Brain microvascular endothelial cell (primary cell): ENCODE measurements around the gene ZNRF3.

ENCODE experiments used
- DNase-seq: peaks from one replicate; pipeline ENCODE4 v3.0.0-alpha.2; 2020
- H3K27ac ChIP-seq: fragments of 250-450 bp; sonication (Bioruptor Pico); 2 replicates; pipeline ENCODE4 v1.5.1; 2020; ENCODE audit warnings: mild to moderate bottlenecking, moderate library complexity
- H3K27me3 ChIP-seq: fragments of 250-450 bp; sonication (Bioruptor Pico); replicated peaks from 2 replicates; pipeline ENCODE4 v1.5.1; 2020; ENCODE audit warnings: mild to moderate bottlenecking
- H3K36me3 ChIP-seq: fragments of 250-450 bp; sonication (Bioruptor Pico); replicated peaks from 2 replicates; pipeline ENCODE4 v1.5.1; 2020; ENCODE audit warnings: mild to moderate bottlenecking
- H3K4me3 ChIP-seq: 2 replicates; pipeline ENCODE4 v1.5.1; 2011; ENCODE audit warnings: low read depth, mild to moderate bottlenecking, control low read depth, low read length, moderate library complexity
- in situ Hi-C: cut with HindIII; loops from 2 replicates; pipeline ENCODE4 v1.10.0; 2017; ENCODE audit warnings: low sequenced_read_pairs, low pct_ligation_motif_present
- TF ChIP-seq, protein P1 (sequence below): IDR thresholded peaks from 2 replicates; pipeline ENCODE4 v1.5.1; 2011; ENCODE audit warnings: low read depth, mild to moderate bottlenecking, moderate library complexity, low read length, control low read depth, inconsistent platforms; ENCODE audit errors: missing control alignments

The ZNRF3 gene

DNA sequence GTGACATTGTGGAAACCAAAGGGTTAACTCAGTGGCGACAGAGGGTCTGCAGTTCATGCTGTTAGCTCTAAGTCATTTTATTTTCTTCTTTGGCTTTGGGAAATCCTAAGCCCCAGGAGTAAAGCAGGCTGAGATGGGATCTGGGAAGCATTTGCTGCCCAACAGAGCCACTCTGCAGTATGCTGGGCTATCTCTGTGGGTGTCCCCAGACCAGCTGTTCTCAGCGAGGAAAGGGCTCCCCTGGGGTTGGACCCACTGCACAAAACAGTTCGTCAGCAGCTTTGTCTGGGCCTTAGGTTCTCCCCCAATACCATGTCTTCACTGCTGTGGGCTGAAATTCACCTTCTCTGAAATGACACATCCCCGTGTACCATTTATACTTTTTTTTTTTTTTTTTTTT lies 223.5 kb downstream of the ZNRF3 start:
- no peak overlapping the region for H3K4me3 ChIP-seq

More for the DNA sequence above, 223.5 kb downstream of the ZNRF3 start:
- TF ChIP-seq, protein P1, sequence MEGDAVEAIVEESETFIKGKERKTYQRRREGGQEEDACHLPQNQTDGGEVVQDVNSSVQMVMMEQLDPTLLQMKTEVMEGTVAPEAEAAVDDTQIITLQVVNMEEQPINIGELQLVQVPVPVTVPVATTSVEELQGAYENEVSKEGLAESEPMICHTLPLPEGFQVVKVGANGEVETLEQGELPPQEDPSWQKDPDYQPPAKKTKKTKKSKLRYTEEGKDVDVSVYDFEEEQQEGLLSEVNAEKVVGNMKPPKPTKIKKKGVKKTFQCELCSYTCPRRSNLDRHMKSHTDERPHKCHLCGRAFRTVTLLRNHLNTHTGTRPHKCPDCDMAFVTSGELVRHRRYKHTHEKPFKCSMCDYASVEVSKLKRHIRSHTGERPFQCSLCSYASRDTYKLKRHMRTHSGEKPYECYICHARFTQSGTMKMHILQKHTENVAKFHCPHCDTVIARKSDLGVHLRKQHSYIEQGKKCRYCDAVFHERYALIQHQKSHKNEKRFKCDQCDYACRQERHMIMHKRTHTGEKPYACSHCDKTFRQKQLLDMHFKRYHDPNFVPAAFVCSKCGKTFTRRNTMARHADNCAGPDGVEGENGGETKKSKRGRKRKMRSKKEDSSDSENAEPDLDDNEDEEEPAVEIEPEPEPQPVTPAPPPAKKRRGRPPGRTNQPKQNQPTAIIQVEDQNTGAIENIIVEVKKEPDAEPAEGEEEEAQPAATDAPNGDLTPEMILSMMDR = no peak
- in situ Hi-C loops = no loop called here
- Histone ChIP-seq H3K36me3 (no peaks in the 10 kb centered on the region), H3K27ac (no peak overlapping the region), H3K27me3 (no peaks in the 10 kb centered on the region)
- DNase-seq = no peak
